GM21447 (cell line): ENCODE results near the gene ZFP36L2.
A peak's percentile ranks its signal among the peaks of the same experiment; 100 is the strongest.

ENCODE experiments used
- ATAC-seq: cut with Tn5 transposase; IDR thresholded peaks from one replicate; pipeline ENCODE4 v1.9.1; 2021; ENCODE audit not compliant: unreplicated experiment

Gene ZFP36L2

GRCh38 chr2:43188561-43189386 is 37.6 kb downstream of the ZFP36L2 start:
- ATAC-seq: no peak

GRCh38 chr2:43186679-43187374 is 39.6 kb downstream of the ZFP36L2 start:
- no peak for ATAC-seq

DNA sequence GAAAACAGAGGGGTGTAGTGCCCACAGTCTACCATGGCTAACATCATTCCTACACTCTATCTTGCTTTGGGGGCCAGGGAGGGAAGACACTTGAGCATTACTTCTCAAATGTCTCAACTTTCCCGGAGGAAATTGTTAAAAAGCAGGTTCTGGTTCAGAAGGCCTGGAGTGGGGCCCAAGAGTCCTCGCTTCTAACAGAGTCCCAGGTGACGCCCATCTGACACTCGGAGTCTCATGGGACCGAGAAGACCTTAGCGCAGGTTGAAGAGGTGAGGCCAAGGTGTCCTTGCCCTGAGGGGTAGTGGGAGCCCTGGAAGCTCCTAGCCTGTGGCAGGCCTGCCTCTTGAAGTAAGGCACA is 40.1 kb downstream of the ZFP36L2 start:
- ATAC-seq: no peak

DNA sequence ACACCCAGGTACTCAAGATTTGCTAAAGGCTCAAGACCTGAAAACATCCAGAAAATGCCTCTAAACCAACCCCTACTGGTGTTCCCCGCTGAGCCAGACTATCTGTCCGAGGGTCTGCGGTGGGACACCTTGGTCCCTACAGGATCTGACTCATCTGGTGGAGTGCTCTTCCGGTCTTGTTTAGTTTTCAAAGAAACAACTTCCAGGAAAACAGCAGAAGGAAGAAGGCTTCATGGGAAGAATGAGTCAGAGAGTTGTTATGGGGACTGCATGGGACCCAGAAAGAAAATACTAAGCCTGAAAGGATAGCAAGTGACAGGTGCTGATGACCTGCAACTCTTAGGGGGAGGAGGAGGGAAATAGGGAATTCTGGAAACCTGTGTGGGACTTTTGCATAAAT is 41.3 kb downstream of the ZFP36L2 start:
- ATAC-seq: no peak

GRCh38 chr2:43184339-43184895 is 42.0 kb downstream of the ZFP36L2 start:
- no peak for ATAC-seq

DNA sequence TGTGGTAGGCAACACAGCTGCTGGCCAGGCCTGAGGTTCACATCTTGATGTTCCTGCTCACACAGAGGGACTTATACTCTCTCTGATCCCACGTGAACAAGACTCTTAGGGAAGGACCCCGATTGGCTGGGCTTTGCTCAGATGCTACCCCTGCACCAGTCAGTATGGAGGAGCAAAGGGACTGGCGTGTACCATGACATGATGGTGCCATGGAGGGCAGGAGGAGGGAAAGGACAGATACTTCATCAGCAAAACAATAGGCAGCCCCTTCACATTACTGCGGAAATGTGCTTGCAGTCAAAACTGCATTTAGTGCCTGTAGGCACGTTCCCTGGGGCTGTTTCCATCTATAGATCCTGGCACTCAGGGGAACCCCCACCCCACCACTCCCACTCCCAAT is 42.7 kb downstream of the ZFP36L2 start:
- no peak for ATAC-seq

GRCh38 chr2:43180897-43181296 is 45.5 kb downstream of the ZFP36L2 start:
- ATAC-seq: no peak

- no peak for ATAC-seq
These were observed 46.5 kb downstream of the ZFP36L2 start for GRCh38 chr2:43179942-43180341.

- ATAC-seq: no peak
These were observed 47.5 kb downstream of the ZFP36L2 start for GRCh38 chr2:43178602-43179542.

GRCh38 chr2:43178055-43178598 is 48.3 kb downstream of the ZFP36L2 start:
- ATAC-seq: no peak

GRCh38 chr2:43176449-43176848 is 50.0 kb downstream of the ZFP36L2 start:
- ATAC-seq: no peak

DNA sequence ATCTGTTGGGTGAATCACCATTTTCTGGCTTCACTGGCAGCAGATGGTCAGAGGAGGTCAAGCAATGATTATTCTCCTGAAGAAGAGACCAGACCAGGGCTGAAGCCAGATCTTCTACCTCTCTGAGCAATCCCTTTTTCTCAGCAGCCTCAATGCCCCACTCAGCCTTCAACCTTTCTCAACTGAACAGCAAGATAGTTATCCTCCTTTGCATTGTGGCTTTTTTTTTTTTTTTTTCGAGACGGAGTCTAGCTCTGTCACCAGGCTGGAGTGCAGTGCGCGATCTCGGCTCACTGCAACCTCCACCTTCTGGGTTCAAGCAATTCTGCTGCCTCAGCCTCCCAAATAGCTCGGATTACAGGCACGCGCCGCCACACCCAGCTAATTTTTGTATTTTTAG is 50.5 kb downstream of the ZFP36L2 start:
- no peak for ATAC-seq

- no peak for ATAC-seq
These were observed 51.4 kb downstream of the ZFP36L2 start for GRCh38 chr2:43175020-43175441.

DNA sequence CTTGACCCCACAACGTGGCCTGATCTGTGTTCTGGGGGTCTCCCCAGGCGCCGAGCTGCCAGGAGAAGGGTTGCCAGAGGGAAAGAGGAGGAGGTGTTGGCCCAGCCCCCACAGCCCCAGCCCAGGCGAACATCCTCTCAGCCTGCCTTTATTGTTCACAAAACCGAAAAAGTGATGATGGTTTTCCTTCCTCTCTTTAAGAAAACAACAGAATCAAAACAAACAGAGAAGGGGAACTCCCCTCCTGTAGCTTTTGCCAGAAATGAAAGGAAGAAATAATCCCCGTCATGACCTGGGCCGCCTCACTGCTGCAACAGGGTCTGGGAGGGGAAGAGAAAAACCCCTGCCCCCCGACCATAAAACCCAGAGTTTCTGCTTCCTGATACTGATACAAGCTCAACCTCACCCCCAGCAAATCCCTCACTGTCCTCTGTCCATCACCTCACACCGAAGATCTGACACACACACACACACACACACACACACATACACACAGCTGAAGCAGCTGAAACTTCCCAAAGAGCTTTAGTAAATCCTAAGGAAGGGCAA is 52.0 kb downstream of the ZFP36L2 start:
- peak; percentile 80 for ATAC-seq
